Esophagus muscularis mucosa (tissue), 3 donors: ENCODE data around the gene FBP1.

ENCODE experiments used
- POLR2A ChIP-seq: fragments of 450-650 bp; IDR thresholded peaks from one replicate; pipeline ENCODE4 v1.6.1; 2017; ENCODE audit warnings: antibody characterized with exemption, moderate library complexity, mild to moderate bottlenecking, low read depth
- TF ChIP-seq, protein P1 (sequence below), 3 experiments: fragments of 200-600 bp in 2 of 3; fragments of 450-650 bp in 1 of 3; sonication (generic) in 2 of 3; IDR thresholded peaks; one replicate each; pipeline ENCODE4 v1.5.1; 2017 to 2019; ENCODE audit warnings: antibody characterized with exemption in 3 of 3, mild to moderate bottlenecking in 2 of 3, moderate library complexity in 1 of 3

DNA sequence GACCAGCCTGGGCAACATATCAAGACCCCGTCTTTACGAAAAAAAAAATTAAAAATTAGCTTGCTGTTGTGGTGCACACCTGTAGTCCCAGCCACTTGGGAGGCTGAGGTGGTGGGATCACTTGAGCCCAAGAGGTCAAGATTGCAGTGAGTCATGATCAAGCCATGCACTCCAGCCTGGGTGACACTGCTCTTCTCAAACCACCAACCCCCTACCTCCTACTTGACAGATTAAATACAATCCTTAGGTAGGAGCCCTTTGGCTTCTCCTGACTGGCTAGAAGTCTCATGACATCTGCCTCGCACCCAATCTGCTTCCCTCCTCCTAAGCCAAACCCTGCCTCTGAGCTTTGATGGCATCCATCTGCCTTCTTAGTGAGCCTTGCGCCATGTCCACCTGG, 11.6 kb upstream of the FBP1 start:
- no peak for TF ChIP-seq POLR2A
- TF ChIP-seq, protein P1, sequence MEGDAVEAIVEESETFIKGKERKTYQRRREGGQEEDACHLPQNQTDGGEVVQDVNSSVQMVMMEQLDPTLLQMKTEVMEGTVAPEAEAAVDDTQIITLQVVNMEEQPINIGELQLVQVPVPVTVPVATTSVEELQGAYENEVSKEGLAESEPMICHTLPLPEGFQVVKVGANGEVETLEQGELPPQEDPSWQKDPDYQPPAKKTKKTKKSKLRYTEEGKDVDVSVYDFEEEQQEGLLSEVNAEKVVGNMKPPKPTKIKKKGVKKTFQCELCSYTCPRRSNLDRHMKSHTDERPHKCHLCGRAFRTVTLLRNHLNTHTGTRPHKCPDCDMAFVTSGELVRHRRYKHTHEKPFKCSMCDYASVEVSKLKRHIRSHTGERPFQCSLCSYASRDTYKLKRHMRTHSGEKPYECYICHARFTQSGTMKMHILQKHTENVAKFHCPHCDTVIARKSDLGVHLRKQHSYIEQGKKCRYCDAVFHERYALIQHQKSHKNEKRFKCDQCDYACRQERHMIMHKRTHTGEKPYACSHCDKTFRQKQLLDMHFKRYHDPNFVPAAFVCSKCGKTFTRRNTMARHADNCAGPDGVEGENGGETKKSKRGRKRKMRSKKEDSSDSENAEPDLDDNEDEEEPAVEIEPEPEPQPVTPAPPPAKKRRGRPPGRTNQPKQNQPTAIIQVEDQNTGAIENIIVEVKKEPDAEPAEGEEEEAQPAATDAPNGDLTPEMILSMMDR (IDR thresholded peaks at IDR 0.05), result no peak
